NK-92 (cell line): Measurements from ENCODE around the gene PRIMPOL.
A peak's percentile ranks its signal among the peaks of the same experiment; 100 is the strongest.
"Not testable (repeated sequence)": the region's sequence is repeated elsewhere in the genome, so short reads cannot be mapped to it uniquely, and the experiment has no call there.

ENCODE experiments used
- DNase-seq: peaks from one replicate; lab custom pipeline; 2025; ENCODE audit not compliant: unreplicated experiment; lab: John Stamatoyannopoulos, UW

The PRIMPOL gene

DNA sequence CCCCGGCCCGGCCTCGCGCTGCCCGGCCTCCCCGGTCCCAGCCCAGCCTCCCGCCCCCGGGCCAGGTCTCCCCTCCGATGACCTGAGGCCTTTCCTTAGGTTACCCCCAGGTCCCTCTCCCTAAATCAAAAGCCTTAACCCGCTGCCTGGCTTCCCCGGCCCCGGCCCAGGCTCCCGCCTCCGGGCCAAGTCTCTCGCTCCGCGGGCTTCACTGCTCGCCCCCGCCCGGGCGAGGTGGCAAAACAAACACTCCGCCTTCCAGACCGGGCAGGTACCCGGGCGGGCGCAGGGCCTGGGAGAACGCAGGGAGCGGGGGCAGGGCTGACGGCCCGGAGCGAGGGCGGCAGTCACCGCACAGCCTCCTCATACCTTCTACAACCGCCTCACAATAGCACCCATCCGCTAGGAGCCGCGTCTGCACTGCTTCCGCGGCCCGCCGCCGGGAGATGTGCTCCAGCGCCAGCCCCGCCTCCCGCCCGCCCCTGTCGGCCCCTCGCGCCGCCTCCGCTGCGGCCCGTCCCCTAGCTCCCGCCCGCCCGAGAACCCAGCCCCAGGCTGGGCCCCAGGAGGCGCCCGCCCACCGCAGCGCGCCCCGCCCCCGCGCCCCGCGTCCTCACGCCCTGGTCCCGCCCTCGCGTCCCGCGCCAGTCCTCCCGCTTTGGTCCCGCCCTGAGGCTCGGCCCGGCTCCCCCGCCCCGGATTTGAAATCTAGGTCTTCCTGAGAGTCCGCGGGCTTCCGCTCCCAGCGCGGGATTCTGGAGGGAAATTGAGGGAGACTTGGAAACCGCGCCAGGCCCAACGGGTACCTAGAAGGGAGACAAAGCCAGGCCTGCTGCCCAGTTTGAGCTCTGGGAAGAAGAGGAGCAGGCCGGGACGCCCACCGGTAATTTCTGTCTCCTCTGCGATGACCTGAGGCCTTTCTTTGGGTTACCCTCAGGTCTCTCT lies at the start of gene PRIMPOL, which contains the start of gene CASP3:
TSS of gene PRIMPOL (plus strand) at position 713 of the 945 bp plus-strand sequence. CDS start 7,403 bp downstream, outside the sequence.
TSS of gene CASP3 (minus strand) at position 422 of the 945 bp plus-strand sequence. CDS start 10,994 bp downstream, outside the sequence.
- peak; percentile 62 for DNase-seq

- DNase-seq: not testable (repeated sequence)
Observed at GRCh38 chr4:184600982-184601381, 48.6 kb upstream of the PRIMPOL start.

DNA sequence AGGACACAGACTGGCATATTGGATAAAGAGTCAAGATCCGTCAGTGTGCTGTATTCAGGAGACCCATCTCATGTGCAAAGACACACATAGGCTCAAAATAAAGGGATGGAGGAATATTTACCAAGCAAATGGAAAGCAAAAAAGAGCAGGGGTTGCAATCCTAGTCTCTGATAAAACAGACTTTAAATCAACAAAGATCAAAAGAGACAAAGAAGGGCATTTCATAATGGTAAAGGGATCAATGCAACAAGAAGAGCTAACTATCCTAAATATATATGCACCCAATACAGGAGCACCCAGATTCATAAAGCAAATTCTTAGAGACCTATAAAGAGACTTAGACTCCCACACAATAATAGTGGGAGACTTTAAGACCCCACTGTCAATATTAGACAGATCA lies 46.7 kb upstream of the PRIMPOL start:
- DNase-seq: not testable (repeated sequence)

- DNase-seq: not testable (repeated sequence)
Observed at GRCh38 chr4:184607429-184607828, 42.1 kb upstream of the PRIMPOL start.

DNA sequence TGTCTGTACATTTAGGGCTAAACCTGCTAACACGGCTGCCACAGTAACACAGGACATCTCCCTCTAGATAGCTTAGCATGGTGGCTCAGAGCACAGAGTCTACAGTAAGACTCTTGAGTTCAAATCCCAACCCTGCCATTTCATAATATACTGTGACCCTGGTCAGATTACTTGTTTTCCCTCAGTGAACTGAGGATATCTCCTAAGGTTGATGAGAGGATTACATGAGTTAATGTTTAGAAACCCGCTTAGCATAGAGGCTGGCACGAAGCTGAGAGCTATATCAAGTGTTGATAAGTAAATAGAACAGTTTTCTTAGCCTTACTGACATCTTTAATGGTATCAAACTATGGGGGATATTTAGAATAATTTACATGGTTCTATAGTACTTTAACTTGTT lies 37.5 kb upstream of the PRIMPOL start:
- no peak for DNase-seq

GRCh38 chr4:184613405-184613804 lies 36.1 kb upstream of the PRIMPOL start:
- DNase-seq: no peak

- DNase-seq: no peak
Observed at GRCh38 chr4:184614509-184614908, 35.0 kb upstream of the PRIMPOL start.

GRCh38 chr4:184616168-184616567 lies 33.4 kb upstream of the PRIMPOL start:
- not testable (repeated sequence) for DNase-seq

- DNase-seq: no peak
Observed at GRCh38 chr4:184616633-184617551, 32.6 kb upstream of the PRIMPOL start.

GRCh38 chr4:184617600-184618196 lies 31.8 kb upstream of the PRIMPOL start:
- no peak for DNase-seq

GRCh38 chr4:184620212-184620867 lies 29.2 kb upstream of the PRIMPOL start:
- no peak for DNase-seq

DNA sequence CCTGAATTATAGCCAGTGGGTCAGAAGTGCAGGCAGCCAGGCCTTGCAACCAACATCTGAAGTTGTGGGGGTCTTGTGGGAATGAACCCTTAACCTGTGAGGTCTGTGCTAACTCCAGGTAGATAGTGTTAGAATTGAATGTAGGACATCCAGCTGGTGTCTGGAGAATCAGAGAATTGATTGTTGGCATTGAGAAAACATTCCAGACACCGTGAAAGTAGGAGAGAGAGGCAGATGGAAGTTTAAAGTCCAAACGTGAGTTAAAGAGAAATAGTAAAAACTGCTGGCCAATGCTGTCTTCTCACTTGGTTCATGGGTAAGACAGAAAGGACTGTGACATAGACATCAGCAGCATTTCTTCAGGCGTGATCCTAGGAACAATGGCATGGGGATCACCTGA lies 28.0 kb upstream of the PRIMPOL start:
- DNase-seq: no peak

GRCh38 chr4:184624504-184624903 lies 25.0 kb upstream of the PRIMPOL start:
- not testable (repeated sequence) for DNase-seq

DNA sequence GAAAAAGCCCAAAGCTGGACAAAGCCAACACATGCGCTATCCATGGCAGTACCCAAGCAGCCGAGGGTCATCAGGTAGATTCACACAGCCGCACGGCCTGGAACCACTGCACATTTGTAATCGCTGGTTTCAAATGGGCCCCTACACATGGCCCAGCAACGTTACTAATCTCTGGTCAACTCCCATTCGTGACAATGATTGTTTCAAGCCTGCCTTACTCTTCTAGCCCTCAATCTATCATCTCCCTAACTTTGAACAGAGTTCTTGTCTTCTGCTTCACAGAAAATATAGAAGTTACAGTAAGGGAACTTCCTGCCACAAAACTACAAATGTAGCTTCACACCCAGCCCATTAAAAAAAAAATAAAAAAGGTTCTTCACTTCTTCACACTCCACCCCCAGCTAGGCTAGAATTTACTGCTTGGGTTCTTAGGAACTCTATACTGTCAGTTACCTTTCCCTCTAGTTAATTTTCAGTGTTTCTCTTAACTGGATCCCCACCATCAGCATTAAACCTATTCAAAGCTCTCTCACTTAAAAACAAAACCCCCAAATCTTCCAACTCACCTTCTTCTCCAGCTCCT lies 24.5 kb upstream of the PRIMPOL start:
- no peak for DNase-seq

DNA sequence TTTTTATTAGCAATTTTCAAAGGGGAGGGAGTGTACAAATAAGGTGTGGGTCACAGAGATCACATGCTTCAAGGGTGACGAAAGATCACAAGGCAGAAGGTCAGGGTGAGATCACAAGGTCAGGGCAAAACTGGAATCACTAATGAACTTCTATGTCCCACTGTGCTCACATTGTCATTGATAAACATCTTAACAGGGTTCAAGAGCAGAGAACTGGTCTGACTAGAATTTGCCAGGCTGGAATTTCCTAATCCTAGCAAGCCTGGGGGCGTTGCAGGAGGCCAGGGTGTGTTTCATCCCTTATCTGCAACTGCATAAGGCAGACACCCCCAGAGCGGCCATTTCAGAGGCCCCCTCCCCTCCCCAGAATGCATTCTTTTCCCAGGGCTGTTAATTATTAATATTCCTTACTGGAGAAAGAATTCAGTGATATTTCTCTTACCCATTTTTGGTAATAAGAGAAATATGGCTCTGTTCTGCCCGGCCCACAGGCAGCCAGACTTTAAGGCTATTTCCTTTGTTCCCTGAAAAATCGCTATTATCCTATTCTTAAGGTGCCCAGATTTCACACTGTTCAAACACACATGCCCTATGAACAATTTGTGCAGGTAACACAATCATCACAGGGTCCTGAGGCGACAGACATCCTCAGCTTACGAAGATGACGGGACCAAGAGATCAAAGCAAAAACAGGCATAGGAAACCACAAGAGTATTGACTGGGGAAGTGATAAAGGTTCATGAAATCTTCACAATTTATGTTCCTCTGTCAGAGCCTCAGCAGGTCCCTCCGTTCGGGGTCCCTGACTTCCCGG lies 23.5 kb upstream of the PRIMPOL start:
- not testable (repeated sequence) for DNase-seq

GRCh38 chr4:184628103-184628502 lies 21.4 kb upstream of the PRIMPOL start:
- no peak for DNase-seq

DNA sequence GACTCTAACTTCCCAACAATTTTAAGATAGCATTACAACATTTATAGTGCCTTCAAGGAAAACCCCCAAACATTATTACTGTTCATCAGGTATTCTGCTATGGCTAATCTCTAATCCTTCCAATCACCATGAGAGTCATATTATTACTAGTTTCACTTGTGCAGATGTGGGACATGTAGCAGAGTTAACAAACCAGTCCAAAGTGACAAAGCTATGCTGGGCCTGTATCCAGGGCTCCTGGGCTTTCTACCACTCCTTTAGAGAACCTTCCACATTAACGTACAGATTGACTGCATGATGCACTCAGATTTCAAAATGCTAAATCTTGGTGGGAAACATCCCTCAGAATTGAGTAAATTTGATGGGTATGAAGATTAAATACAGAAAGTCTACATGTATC lies 16.7 kb upstream of the PRIMPOL start:
- DNase-seq: no peak

DNA sequence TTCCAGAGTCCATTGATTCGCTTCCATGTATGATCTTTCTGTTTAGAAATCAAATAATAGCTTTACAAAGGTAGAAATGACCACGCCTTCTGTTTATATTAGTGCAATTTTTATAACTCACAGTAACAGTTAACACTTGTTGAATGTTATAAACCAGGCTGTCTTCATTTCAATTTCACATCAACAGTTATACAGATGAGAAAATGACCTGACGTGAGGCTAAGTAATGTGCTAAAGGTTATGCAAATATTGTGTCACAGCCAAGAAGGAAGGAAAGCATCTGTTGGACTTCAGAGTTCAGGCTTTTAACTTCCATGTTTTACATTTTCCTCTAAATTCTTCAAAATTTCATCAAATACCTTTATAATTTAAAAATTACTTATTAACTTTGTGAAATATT lies 14.2 kb upstream of the PRIMPOL start:
- DNase-seq: no peak

GRCh38 chr4:184636144-184636543 lies 13.4 kb upstream of the PRIMPOL start:
- no peak for DNase-seq
